Measurements from ENCODE around the gene SIRPG. TPM values are rescaled to one million over a fixed set of nuclear protein-coding genes. Genes with fewer than 3 reads are reported as not detected.
A peak's percentile ranks its signal among the peaks of the same experiment; 100 is the strongest.
"Not testable (repeated sequence)": the region's sequence is repeated elsewhere in the genome, so short reads cannot be mapped to it uniquely, and the experiment has no call there.

Gene SIRPG
- 46.1 TPM for polyA plus RNA-seq (2012; ENCODE audit: insufficient read depth, insufficient read length)

- H3K4me3 ChIP-seq (ENCODE audit: low read length), result peak within 1 kb of the TSS; percentile 59
- DNase-seq (ENCODE audit: low read depth, low spot score), result peak; percentile 92
Measured at GRCh38 chr20:1657556-1658334, at the start of gene SIRPG. TSS of gene SIRPG (minus strand) at chr20:1657779. CDS start at chr20:1657714, 65 bp downstream.

DNA sequence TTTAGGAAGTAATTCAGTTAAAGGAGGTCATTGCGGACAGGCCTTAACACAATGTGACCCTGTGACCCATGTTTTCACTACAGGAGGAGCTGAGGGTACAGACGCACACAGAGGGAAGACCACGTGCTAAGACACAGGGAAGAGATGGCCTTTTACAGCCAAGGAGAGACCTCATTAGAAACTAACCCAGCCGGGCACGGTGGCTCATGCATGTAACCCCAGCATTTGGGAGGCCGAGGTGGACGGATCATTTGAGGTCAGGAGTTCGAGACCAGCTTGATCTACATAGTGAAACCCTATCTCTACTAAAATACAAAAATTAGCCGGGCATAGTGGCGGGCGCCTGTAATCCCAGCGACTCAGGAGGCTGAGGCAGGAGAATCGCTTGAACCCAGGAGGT is 49.3 kb upstream of the SIRPG start:
- not testable (repeated sequence) for DNase-seq (ENCODE audit: low read depth, low spot score); H3K4me3 ChIP-seq (ENCODE audit: low read length)

- no peak for DNase-seq (ENCODE audit: low read depth, low spot score)
Measured at GRCh38 chr20:1706079-1706478, 48.5 kb upstream of the SIRPG start.

GRCh38 chr20:1702855-1703254 is 45.3 kb upstream of the SIRPG start:
- no peak for DNase-seq (ENCODE audit: low read depth, low spot score)

More at GRCh38 chr20:1706079-1706478, 48.5 kb upstream of the SIRPG start:
- no peak overlapping the region for H3K4me3 ChIP-seq (ENCODE audit: low read length)

GRCh38 chr20:1702328-1702727 is 44.7 kb upstream of the SIRPG start:
- no peak overlapping the region for H3K4me3 ChIP-seq (ENCODE audit: low read length)
- DNase-seq (ENCODE audit: low read depth, low spot score), result peak; percentile 89

More at GRCh38 chr20:1702855-1703254, 45.3 kb upstream of the SIRPG start:
- no peak overlapping the region for H3K4me3 ChIP-seq (ENCODE audit: low read length)

DNA sequence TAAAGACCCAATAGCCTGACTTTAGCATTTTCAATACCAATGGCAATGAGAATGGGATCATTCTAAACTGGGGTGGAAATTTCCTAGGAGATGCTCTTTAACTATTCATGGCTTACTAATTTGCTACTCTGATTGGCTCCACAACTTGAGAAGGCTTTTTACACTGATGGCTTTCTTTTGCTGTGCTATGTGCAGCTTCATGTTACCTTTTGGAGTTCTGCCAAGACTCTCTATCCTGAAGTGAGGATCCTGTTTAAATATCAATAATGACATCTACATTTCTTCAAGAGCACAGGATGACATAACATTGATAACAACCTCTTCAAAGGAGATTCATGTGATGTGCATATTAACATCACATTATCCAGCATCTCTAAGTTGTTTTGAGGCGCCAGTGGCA is 43.4 kb upstream of the SIRPG start:
- DNase-seq (ENCODE audit: low read depth, low spot score), result no peak
- no peak overlapping the region for H3K4me3 ChIP-seq (ENCODE audit: low read length)

GRCh38 chr20:1697592-1697991 is 40.0 kb upstream of the SIRPG start:
- DNase-seq (ENCODE audit: low read depth, low spot score), result no peak
- no peak overlapping the region for H3K4me3 ChIP-seq (ENCODE audit: low read length)

GRCh38 chr20:1696521-1697209 is 39.1 kb upstream of the SIRPG start:
- DNase-seq (ENCODE audit: low read depth, low spot score), result no peak
- H3K4me3 ChIP-seq (ENCODE audit: low read length), result no peak overlapping the region

- no peak overlapping the region for H3K4me3 ChIP-seq (ENCODE audit: low read length)
- no peak for DNase-seq (ENCODE audit: low read depth, low spot score)
Measured at GRCh38 chr20:1694672-1695071, 37.1 kb upstream of the SIRPG start.

DNA sequence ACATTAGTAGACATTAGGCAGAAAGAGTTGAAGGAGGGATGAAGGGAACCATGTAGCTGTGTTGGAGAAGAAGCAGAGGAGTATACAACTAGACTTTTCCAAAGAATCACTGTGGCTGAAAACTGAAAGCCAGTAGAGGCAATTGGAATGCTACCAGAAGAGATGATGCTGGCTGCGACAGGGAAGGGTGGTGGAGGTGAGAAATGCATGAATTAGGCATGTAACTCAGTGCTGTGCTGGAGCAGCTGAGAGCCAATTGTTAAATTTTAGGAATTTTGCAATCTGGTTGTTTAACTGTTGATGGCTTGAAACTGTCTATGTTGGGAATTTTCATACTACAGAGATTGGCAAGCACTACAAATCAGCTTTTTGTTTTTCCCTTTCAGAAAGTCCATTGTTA is 35.8 kb upstream of the SIRPG start:
- no peak for DNase-seq (ENCODE audit: low read depth, low spot score)
- no peak overlapping the region for H3K4me3 ChIP-seq (ENCODE audit: low read length)

DNA sequence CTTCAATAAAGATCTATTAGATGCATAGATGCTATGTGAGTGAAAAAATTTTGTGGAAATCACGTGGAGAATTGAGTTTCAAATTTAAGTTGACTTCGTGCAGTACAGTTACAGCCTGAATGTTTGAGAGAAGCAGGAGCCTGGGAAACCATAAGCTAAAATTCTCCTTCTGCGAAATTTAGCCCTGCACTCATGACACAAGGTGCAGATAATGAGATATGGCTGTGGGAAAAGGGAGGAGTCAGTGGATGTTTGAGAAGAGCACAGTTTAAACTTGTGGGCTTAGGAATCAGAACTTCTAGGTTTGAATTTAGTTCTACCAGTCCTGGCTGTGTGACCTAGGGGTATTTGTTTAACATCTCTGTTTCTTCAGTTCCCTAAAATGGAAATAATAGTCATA is 32.1 kb upstream of the SIRPG start:
- DNase-seq (ENCODE audit: low read depth, low spot score), result no peak
- no peak overlapping the region for H3K4me3 ChIP-seq (ENCODE audit: low read length)

GRCh38 chr20:1688886-1689538 is 31.4 kb upstream of the SIRPG start:
- DNase-seq (ENCODE audit: low read depth, low spot score), result no peak
- no peak overlapping the region for H3K4me3 ChIP-seq (ENCODE audit: low read length)

DNA sequence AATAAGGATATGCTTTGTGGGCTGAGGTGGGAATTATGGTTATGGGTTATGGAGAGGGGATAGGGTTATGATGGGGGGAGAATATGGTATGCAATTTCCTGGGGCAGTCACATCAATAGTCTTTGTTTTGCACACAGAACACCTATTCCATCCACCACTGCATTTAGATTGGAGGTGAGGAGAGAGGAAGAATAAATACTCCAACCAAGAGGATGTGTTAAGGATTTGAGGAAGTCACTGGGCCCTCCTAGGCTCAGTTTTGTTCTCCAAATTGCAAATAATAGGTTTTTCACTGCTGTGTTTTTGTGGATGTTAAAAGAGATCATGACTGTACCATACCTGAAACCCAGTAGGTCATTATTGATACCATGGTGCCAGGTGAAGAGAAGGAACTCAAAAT is 29.5 kb upstream of the SIRPG start:
- H3K4me3 ChIP-seq (ENCODE audit: low read length), result no peak overlapping the region
- DNase-seq (ENCODE audit: low read depth, low spot score), result no peak

GRCh38 chr20:1686151-1686748 is 28.7 kb upstream of the SIRPG start:
- H3K4me3 ChIP-seq (ENCODE audit: low read length), result no peak overlapping the region
- DNase-seq (ENCODE audit: low read depth, low spot score), result no peak

DNA sequence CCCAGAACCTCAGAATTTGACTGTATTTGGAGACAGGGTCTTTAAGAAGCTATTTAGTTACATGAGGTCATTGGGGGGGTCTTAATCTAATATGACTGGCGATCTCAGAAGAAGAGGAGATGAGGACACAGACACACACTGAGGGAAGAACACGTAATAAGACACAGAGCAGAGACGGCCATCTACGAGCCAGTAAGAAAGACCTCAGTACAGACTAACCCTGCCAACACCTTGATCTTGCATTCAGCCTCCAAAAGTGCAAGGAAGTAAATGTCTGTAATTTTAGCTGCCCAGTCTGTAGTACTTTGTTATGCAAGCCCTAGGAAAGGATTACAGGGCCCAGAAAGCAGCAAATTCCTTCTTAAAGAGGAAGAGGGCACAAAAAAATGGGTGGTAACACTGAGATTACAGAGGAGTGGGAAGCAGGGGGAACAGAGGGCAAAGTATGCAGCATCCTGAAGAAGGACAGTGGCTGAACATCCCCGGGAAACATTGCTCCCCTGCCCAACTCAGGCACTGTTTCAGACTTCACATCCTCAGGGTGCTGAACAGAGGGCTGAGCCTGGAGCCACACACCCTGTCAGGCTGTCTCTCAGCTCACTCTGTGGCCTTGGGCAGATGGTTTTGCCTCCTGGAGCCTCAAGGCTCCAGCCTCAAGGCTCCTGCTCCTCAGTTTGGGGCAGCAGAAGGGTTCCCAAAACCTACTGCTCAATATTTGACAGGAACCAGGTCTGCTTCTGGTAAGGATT is 27.9 kb upstream of the SIRPG start:
- DNase-seq (ENCODE audit: low read depth, low spot score), result no peak
- H3K4me3 ChIP-seq (ENCODE audit: low read length), result no peak overlapping the region

DNA sequence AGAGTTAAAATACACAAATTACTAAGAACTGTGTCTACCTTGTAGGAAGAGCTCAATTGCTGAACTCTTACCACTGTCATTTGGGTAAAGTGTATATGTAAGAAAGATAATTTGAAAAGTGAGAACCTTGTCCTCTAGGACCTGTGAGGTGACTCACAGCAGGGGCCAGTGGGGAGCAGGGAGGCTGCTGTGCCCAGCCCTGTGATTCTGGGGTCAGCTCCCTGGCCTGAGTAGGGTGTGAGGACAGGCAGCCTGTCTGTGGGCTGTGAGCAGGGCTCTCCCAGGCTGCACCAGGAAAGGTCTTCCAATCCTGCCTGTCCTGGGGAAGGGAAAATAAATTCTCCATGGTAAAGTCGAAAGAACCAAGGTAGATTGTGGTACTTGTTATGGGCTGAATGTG is 27.3 kb upstream of the SIRPG start:
- no peak overlapping the region for H3K4me3 ChIP-seq (ENCODE audit: low read length)
- no peak for DNase-seq (ENCODE audit: low read depth, low spot score)

GRCh38 chr20:1676650-1677049 is 19.1 kb upstream of the SIRPG start:
- H3K4me3 ChIP-seq (ENCODE audit: low read length), result no peak overlapping the region
- no peak for DNase-seq (ENCODE audit: low read depth, low spot score)

GRCh38 chr20:1674990-1675780 is 17.6 kb upstream of the SIRPG start:
- H3K4me3 ChIP-seq (ENCODE audit: low read length), result no peak overlapping the region
- DNase-seq (ENCODE audit: low read depth, low spot score), result no peak
